ENCODE measurements around the gene MIDN. TPM values are rescaled to one million over a fixed set of nuclear protein-coding genes. Genes with fewer than 3 reads are reported as not detected.

The MIDN gene
- total and polyA plus RNA-seq, 3 donors from 2014 or later = 30.3 to 42.4 (median 38.2) TPM

DNA sequence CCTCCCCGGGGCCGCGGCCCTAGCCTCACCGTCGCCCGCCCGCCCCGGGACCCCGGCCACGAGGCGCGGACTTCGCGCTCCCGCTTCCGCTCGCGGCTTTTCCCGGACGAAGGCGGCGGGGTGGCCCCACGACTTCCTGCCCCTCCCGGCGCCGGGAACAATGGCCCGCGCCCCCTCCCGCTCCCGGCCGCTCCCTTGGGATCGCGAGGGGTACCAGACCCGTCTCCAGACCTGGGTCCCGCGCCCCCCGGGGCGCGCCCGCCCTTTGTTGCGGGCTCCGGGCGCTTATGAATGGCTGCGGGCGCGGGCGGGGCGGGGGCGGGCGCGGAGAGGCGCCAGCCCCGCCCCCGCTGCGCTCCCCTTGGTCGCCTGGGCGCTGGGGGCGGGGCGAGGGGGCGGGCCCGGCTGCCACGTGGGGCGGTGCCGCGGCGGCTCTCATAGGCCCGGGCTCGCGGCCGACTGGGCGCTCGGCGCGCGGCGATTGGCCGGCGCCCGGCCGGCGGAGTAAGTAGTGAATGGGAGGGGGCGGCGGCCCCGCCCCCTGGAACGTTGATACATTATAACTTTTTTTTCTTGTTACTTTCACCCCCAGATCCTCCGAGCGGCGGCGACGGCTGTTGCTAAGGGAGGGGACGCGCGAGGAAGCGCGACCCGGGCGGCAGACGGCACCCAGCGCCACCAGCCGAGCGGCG, 1.1 kb downstream of the MIDN start:
- H3K27ac ChIP-seq = peak overlapping the region; percentile 86 to 99
- H3K4me3 ChIP-seq = peak overlapping the region; percentile 78 to 84
- WGBS, 2 donors = 0 to 1% methylated on average over 17 to 93 of the region's 102 CpGs
- H3K9me3 ChIP-seq = no peaks in the 10 kb centered on the region
- H3K27me3 ChIP-seq = no peaks in the 10 kb centered on the region
- DNase-seq = peak; percentile 97
- peak; percentile 80 for TF ChIP-seq POLR2A (IDR thresholded peaks at IDR 0.05)
- TF ChIP-seq, protein P1, sequence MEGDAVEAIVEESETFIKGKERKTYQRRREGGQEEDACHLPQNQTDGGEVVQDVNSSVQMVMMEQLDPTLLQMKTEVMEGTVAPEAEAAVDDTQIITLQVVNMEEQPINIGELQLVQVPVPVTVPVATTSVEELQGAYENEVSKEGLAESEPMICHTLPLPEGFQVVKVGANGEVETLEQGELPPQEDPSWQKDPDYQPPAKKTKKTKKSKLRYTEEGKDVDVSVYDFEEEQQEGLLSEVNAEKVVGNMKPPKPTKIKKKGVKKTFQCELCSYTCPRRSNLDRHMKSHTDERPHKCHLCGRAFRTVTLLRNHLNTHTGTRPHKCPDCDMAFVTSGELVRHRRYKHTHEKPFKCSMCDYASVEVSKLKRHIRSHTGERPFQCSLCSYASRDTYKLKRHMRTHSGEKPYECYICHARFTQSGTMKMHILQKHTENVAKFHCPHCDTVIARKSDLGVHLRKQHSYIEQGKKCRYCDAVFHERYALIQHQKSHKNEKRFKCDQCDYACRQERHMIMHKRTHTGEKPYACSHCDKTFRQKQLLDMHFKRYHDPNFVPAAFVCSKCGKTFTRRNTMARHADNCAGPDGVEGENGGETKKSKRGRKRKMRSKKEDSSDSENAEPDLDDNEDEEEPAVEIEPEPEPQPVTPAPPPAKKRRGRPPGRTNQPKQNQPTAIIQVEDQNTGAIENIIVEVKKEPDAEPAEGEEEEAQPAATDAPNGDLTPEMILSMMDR (IDR thresholded peaks at IDR 0.05) = no peak
- intact Hi-C loops (cut with DNase I; ENCODE audit: low total_unique reads) = no loop called here
- H3K4me1 ChIP-seq = peaks cover 67% of the 10 kb centered on the region
- no peaks in the 10 kb centered on the region for H3K36me3 ChIP-seq (ENCODE audit: low read depth, missing control alignments)

DNA sequence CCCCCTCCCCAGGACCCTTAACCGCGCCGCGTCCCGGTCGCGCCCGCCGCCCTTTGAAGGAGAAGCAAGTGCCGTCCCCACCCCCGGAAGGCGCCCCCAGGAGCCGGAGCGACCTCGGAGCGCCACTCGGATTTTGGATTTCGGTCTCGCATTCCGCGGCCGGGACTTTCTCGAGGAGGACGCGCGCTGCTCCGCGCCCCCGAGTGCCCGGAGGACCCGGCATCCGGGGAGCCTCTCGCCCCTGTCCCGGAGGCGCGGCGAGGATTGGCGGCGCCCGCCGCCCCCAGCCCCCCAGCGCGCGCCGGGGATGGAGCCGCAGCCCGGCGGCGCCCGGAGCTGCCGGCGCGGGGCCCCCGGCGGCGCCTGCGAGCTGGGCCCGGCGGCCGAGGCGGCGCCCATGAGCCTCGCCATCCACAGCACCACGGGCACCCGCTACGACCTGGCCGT, 1.6 kb downstream of the MIDN start:
- H3K36me3 ChIP-seq (ENCODE audit: low read depth, missing control alignments) = no peaks in the 10 kb centered on the region
- H3K9me3 ChIP-seq = no peaks in the 10 kb centered on the region
- peak overlapping the region; percentile 78 to 84 for H3K4me3 ChIP-seq
- H3K27ac ChIP-seq = peak overlapping the region; percentile 77 to 95
- H3K27me3 ChIP-seq = no peaks in the 10 kb centered on the region
- 0% methylated on average over 8 to 33 of the region's 67 CpGs for WGBS, 2 donors
- H3K4me1 ChIP-seq = peaks cover 61% of the 10 kb centered on the region
- intact Hi-C loops (cut with DNase I; ENCODE audit: low total_unique reads) = no loop called here
- TF ChIP-seq, protein P1 (IDR thresholded peaks at IDR 0.05) = no peak
- no peak for TF ChIP-seq POLR2A (IDR thresholded peaks at IDR 0.05)
- no peak for DNase-seq

DNA sequence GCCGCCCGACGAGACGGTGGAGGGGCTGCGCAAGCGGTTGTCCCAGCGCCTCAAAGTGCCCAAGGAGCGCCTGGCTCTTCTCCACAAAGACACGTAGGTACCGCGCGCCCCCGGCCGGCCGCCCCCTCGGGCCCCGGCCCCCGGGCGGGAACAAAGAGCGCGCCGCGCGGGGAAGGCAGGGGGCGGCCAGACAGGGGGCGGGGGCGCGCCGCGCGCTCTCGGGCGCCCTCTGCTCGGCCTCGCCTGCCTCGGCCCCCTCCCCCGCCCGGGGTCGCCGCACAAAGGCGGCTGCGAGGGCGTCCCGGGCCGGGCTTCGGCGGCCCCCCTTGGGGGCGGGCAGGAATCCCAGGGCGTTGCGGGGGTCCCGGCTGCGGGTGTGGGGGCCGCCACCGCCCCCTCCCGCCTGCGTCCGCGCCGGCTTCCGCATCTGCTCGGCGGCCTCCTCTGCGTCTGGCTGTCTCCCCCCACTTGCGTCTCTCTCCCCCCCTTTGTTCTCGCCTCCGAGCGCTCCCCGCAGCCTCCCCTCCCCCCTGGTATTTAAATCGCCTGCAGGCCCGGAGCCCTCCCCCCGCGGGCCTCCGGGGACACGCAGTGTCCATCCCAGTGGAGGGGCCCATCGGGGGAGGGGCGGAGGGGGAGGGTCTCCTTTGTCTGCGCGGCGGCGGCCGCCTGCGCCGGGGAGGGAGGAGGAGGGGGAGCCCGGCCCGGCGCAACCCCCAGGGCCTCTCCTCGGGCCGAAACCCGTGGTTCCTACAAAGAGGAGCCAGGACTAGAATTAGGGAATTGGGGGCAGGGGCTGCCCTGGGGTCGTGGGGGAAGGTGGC, 2.3 kb downstream of the MIDN start:
- Histone ChIP-seq H3K4me1 (peaks cover 61% of the 10 kb centered on the region), H3K9me3 (no peaks in the 10 kb centered on the region), H3K27me3 (no peaks in the 10 kb centered on the region), H3K4me3 (peak overlapping the region; percentile 78 to 84), H3K36me3 (ENCODE audit: low read depth, missing control alignments) (no peaks in the 10 kb centered on the region), H3K27ac (peak overlapping the region; percentile 77 to 95)
- intact Hi-C loops (cut with DNase I; ENCODE audit: low total_unique reads) = no loop called here
- WGBS, 2 donors = 1 to 4% methylated on average over 11 to 90 of the region's 90 CpGs
- DNase-seq = peak; percentile 73
- TF ChIP-seq POLR2A (IDR thresholded peaks at IDR 0.05) = no peak
- TF ChIP-seq, protein P1 (IDR thresholded peaks at IDR 0.05) = no peak

DNA sequence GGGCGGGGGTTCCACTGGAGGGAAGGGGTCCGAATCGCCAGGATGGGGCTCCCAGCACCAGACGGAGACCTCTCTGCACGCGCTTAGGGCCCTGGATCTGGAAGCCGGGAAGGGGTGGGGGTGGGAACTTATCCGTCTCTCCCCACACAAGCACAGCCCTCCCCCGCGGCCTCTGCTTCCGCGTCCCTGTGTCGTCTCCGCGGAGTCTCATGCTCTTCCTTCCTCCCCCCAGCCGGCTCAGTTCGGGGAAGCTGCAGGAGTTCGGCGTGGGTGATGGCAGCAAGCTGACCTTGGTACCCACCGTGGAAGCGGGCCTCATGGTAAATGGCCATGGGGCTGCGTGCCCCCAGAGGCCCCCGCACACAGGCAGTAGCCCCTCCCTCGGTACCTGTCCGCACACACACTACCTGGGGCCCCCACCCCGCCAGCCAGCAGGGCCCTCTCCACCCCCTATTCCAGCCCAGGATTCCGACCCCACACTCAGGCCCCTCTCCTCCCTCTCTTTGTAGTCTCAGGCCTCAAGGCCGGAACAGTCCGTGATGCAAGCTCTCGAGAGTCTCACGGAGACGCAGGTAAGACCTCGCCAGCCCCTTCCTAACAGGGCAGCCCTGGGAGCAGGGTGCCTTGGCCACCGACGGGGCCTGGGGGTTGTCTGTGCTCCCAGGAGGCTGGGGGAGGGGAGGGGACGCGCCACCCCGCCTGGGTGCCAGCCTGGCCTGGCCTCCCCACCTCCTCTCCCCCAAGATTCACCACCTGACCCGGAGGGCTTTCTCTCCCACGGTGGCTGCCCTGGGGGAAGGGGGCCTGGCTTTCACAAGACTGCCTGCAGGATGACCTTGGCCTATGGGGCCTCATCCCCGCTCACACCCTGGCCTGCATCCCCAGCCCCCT, 3.2 kb downstream of the MIDN start:
- Histone ChIP-seq H3K4me3 (peak overlapping the region; percentile 78 to 84), H3K36me3 (ENCODE audit: low read depth, missing control alignments) (no peaks in the 10 kb centered on the region), H3K27me3 (no peaks in the 10 kb centered on the region), H3K9me3 (no peaks in the 10 kb centered on the region), H3K4me1 (peaks cover 53% of the 10 kb centered on the region), H3K27ac (peak overlapping the region; percentile 77 to 95)
- DNase-seq = peak; percentile 88
- TF ChIP-seq, protein P1 (IDR thresholded peaks at IDR 0.05) = no peak
- no peak for TF ChIP-seq POLR2A (IDR thresholded peaks at IDR 0.05)
- intact Hi-C loops (cut with DNase I; ENCODE audit: low total_unique reads) = no loop called here
- WGBS, 2 donors = 3% methylated on average over 21 to 40 of the region's 41 CpGs
